Activated T-helper 2 cell treated with anti-CD3 and anti-CD28 coated beads, Interferon-gamma antibody, Interleukin-2, Interleukin-4, amounts not matched to agents 10 μg/mL and 5 μg/mL and 100 μg/mL, durations not matched to agents 14 hours and 24 hours and 36 hours (primary cell): ENCODE data around the gene NAA50. TPM values are rescaled to one million over a fixed set of nuclear protein-coding genes. Genes with fewer than 3 reads are reported as not detected.

Experiments used
- total RNA-seq: library from RNA; stranded (reverse); gene quantifications from 2 replicates; pipeline ENCODE4 v1.2.3, GENCODE V29; 2022

Gene NAA50
- total RNA-seq, 1 donor from 2014 or later, result 134 TPM

Other genes starting within 250 kb of the NAA50 start
- gene SPICE1, start 231.1 kb downstream of the NAA50 start, total RNA-seq, result 20.5 and 23.7 TPM in 2 replicates
- gene SIDT1, start 213.7 kb downstream of the NAA50 start, total RNA-seq, result 10.2 and 11.7 TPM in 2 replicates
- 13.9 and 15.6 TPM in 2 replicates for gene USF3, start 49.6 kb downstream of the NAA50 start, total RNA-seq
- 35.7 and 38.3 TPM in 2 replicates for gene ATP6V1A, start 786 bp upstream of the NAA50 start, total RNA-seq
- gene GRAMD1C, start 92.5 kb upstream of the NAA50 start, total RNA-seq, result 0.37 and 0.87 TPM in 2 replicates
- gene ZDHHC23, start 201.8 kb upstream of the NAA50 start, total RNA-seq, result 2.6 and 2.9 TPM in 2 replicates